GM18951 (cell line): ENCODE data around the gene AAK1.
"Not testable (repeated sequence)": the region's sequence is repeated elsewhere in the genome, so short reads cannot be mapped to it uniquely, and the experiment has no call there.

Source experiments
- POLR2A ChIP-seq: IDR thresholded peaks from 4 replicates; pipeline ENCODE4 v1.6.1; 2011; ENCODE audit warnings: mild to moderate bottlenecking; ENCODE audit not compliant: insufficient read length, insufficient read depth; ENCODE audit errors: extremely low read depth
- in situ Hi-C: fragments of 300-500 bp; cut with MboI; formaldehyde crosslinking; loops from one replicate; pipeline ENCODE4 v1.12.0; 2022; ENCODE audit warnings: low sequenced_read_pairs, mixed read lengths, inconsistent platforms; ENCODE audit not compliant: unreplicated experiment

AAK1 gene

GRCh38 chr2:69575926-69576325, 67.6 kb downstream of the AAK1 start:
- in situ Hi-C loops, result no loop called here
- TF ChIP-seq POLR2A, result no peak

GRCh38 chr2:69575371-69575770, 68.2 kb downstream of the AAK1 start:
- in situ Hi-C loops, result not testable (repeated sequence)

DNA sequence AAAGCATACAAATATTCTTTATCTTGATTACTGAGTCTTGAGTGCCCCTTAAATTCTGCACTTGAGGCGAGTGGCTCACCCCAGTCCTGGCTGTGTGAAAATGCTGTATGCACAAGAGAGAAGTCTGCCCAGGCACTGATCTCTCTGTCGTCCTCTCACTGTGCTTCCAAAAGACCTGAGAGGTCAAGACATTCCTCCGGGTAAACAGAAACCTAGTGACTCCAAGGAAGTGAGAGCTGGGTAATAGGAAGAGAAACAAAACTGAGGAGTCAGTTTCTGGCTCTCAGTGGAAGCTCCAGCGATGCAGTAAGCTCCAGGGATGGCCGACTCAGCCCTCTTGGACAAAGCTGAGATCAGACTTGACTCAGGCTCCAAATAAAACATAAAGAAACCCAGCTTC, 70.9 kb downstream of the AAK1 start:
- in situ Hi-C loops, result loop anchor here (25.0 kb wide), 1 partner anchor 240 kb away; no protein-coding TSS in a partner anchor
- TF ChIP-seq POLR2A, result no peak

DNA sequence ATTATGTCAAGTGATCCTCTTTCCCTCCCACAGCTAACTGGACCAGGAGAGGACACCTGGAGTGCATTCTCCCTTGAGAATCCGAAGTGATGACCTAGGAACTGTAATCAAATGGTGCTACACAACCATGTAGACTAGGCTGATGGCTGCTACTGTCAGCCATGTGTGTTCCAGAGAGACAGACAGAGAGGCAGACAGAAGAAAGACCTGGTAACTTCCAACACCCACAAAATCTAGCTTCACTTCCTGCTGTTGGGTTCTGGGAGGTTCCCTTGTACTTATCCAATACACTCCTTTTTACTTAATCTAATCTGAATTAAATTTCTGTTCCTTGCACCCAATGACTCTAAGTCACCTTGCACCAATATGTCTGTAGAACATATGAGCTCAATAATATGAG, 72.3 kb downstream of the AAK1 start:
- TF ChIP-seq POLR2A, result no peak
- in situ Hi-C loops, result loop anchor here (25.0 kb wide), 1 partner anchor 241 kb away; no protein-coding TSS in a partner anchor

DNA sequence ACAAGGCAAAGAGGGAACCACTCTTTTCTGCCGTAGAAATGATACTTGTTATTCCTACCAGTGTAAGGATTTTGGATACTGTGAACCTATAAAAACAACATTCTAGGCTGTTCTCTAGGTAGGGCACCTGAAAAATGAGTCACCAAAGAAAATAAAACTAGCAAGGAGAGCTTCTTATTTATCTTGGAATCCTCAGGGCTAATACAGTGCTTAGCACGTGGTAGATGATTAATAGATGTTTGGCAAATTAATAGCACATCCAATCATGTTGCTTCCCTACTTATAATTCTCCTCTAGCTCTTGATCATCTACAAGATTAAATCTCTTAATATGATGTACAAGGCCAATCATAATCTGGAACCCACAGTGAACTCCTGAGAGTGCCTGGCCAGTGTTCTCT, 73.1 kb downstream of the AAK1 start:
- in situ Hi-C loops, result loop anchor here (25.0 kb wide), 1 partner anchor 242 kb away; no protein-coding TSS in a partner anchor
- no peak for TF ChIP-seq POLR2A

DNA sequence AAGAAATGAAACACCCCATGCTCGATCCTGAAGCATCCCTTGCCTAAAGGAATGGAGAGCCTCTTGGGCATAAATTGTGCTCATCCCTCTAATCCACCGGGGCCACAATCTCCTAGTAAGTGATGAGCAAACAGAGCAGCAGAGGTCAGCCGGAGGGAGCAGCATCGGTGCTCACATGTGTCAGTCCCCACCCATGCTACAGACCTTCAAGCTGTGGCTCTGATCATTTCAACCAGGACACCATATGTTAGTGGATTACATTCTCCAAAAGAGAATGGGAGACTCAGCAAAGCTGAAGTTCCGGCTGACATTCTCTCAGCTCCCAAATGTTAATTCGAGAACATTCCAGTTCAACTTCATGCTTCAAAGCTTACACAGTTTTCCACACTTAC, 75.6 kb downstream of the AAK1 start:
- TF ChIP-seq POLR2A, result no peak
- in situ Hi-C loops, result loop anchor here (5.0 to 25.0 kb wide), 2 partner anchors 144 to 244 kb away; no protein-coding TSS in a partner anchor

DNA sequence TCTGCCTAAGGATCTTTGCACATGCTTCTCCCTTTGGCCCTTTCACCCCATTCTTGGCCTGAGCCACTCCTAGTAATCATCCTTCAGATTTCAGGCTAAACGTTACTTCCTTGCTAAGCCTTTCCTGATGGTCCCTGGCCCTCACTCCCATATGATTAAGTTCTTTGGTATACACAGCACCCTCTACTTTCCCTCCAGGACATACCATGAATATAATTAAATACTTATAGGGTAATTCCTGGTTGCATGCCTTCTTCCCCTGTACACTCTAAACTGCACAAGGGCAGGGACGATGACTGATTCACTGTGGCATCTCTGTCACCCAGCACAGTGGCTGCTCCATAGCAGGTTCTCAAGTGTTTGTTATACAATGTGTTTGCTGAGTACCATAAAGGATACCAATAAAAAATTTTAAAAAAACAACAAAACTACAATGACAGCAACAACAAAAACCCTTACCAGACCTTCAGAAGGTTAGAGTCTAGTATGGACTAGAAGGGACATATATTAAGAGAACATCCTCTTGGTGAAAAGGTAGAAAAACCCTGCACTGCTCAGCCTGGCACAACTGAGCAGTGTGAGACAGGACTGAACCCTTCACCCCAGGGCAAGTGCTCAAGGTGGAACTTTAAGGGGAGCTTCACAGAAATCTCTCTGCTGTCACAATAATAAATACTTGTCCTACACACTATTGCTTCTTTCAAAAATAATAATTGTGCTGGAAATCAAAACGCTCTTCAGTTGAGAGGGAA, 76.2 kb downstream of the AAK1 start:
- no peak for TF ChIP-seq POLR2A
- in situ Hi-C loops, result loop anchor here (5.0 to 25.0 kb wide), 2 partner anchors 145 to 245 kb away; no protein-coding TSS in a partner anchor

GRCh38 chr2:69566669-69567068, 76.9 kb downstream of the AAK1 start:
- TF ChIP-seq POLR2A, result no peak
- in situ Hi-C loops, result loop anchor here (5.0 to 25.0 kb wide), 2 partner anchors 146 to 246 kb away; no protein-coding TSS in a partner anchor

- in situ Hi-C loops, result loop anchor here (5.0 to 25.0 kb wide), 2 partner anchors 147 to 247 kb away; no protein-coding TSS in a partner anchor
- no peak for TF ChIP-seq POLR2A
These were observed 78.1 kb downstream of the AAK1 start for GRCh38 chr2:69565431-69565839.

DNA sequence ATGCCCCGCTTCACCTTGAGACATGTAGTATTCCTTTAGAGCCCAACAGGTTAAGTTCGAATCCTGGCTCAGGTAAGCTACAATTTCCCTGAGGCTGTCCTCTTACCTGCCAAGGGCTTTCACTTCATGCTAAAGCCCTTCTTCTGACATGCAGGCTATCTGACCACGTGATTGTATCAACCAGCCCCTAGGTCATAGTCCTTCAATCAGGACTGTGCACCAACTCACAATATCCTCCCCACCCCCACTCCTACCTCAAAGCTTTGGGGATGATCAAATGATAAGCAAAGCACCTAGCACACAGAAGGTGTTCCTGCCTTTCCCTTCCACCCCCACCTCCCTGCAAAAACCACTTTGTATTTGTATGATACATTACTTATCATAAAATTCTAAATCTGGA, 78.9 kb downstream of the AAK1 start:
- no peak for TF ChIP-seq POLR2A
- in situ Hi-C loops, result loop anchor here (5.0 to 25.0 kb wide), 2 partner anchors 148 to 248 kb away; no protein-coding TSS in a partner anchor

DNA sequence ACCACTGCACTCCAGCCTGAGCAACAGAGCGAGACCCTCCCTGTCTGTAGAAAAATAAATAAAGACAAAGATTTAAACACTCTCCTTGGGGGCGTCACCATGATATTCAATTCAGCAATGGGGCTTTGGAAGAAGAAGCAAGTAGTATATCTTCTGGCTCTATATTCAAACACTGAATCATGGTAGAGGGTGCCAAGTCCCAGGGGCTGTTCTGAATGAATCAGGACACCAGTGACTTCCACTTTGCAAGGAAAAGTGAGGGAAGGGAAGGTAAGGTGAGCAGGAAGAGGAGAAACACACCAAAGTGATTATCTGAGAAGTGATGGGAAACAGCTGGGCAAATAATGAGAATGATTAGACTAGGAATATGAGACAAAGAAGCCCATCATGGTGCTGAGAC, 80.5 kb downstream of the AAK1 start:
- in situ Hi-C loops, result loop anchor here (25.0 kb wide), 1 partner anchor 249 kb away; no protein-coding TSS in a partner anchor
- no peak for TF ChIP-seq POLR2A

GRCh38 chr2:69561101-69561500, 82.4 kb downstream of the AAK1 start:
- TF ChIP-seq POLR2A, result no peak
- in situ Hi-C loops, result loop anchor here (25.0 kb wide), 1 partner anchor 251 kb away; no protein-coding TSS in a partner anchor

DNA sequence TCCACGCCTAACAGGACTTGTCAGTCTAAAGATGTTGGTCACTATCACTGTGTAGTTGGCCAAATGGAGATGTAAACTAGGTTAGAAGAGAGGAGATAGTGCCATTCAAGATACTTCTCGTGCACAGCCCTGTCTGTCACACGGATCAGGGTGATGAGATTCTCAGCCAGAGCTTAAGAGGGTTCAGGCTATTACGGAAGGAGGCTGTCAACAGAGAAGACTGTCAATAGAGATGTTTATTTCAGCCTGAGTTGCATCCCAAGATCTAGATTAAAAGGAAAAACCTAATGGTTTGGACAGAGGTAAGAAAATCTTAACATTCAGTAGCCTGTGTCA, 83.4 kb downstream of the AAK1 start:
- TF ChIP-seq POLR2A, result no peak
- in situ Hi-C loops, result loop anchor here (25.0 kb wide), 1 partner anchor 252 kb away; no protein-coding TSS in a partner anchor
